ENCODE data around the gene UNKL. TPM values are rescaled to one million over a fixed set of nuclear protein-coding genes. Genes with fewer than 3 reads are reported as not detected.

UNKL gene
- total RNA-seq, 1 experiment from 2014 or later: 32.0 TPM

- no peak for DNase-seq
- no peak overlapping the region for H3K27ac ChIP-seq (ENCODE audit: insufficient read length, low read depth, low read length)
- Mint-ChIP-seq H3K36me3 (ENCODE audit: insufficient read depth in 1 of 3, low read depth in 3 of 3) (peaks cover 0 to 6% (median 3%) of the 10 kb centered on the region in 3 experiments; a peak in 5 of 7 replicates), H3K9me3 (peaks cover 6 to 10% of the 10 kb centered on the region in 2 experiments; a peak in 4 of 5 replicates), H3K27ac (peak overlapping the region in 1 of 3 experiments; percentile 61; a peak in 1 of 7 replicates), H3K4me1 (peaks cover 0 to 12% of the 10 kb centered on the region in 2 experiments; a peak in 2 of 4 replicates), H3K27me3 (ENCODE audit: low read depth) (no peaks in the 10 kb centered on the region), H3K4me3 (peak overlapping the region; percentile 64 to 88)
- no peak overlapping the region for H2AK5ac ChIP-seq (ENCODE audit: insufficient read length, low read length)
- peaks cover 13% of the 10 kb centered on the region for H3K23me2 ChIP-seq (ENCODE audit: insufficient read length, low read depth, low read length, poor library complexity, severe bottlenecking)
- no peak overlapping the region for H3K23ac ChIP-seq (ENCODE audit: insufficient read length, low read depth, low read length)
- H3K9ac ChIP-seq (ENCODE audit: extremely low read depth, insufficient read length, low read length): no peak overlapping the region
- H4K8ac ChIP-seq (replicated peaks; ENCODE audit: insufficient read length, low read depth, low read length): no peak overlapping the region
- H4K20me1 ChIP-seq (ENCODE audit: control insufficient read depth, insufficient read depth, insufficient read length): no peaks in the 10 kb centered on the region
- H2BK20ac ChIP-seq (ENCODE audit: low read depth, low read length, poor library complexity, severe bottlenecking): no peak overlapping the region
- WGBS (ENCODE audit: extremely low coverage, insufficient read length, low lambda C conversion rate): no CpG with 5 or more reads among the region's 10 CpGs
- H2BK12ac ChIP-seq (ENCODE audit: insufficient read length, low read depth, low read length): no peak overlapping the region
- no peak overlapping the region; the same call in 1 of the 2 replicates for H2BK15ac ChIP-seq (ENCODE audit: low read depth, low read length)
- H3K4me1 ChIP-seq (ENCODE audit: insufficient read depth, low read length): no peaks in the 10 kb centered on the region
- no peaks in the 10 kb centered on the region for H3K79me1 ChIP-seq (ENCODE audit: insufficient read depth, low read depth, low read length, poor library complexity, severe bottlenecking)
- no peaks in the 10 kb centered on the region for H3K27me3 ChIP-seq (ENCODE audit: insufficient read depth, low read length)
- no peak overlapping the region for H3K18ac ChIP-seq (ENCODE audit: insufficient read length, low read depth, low read length)
- no peak overlapping the region for H4K5ac ChIP-seq (ENCODE audit: insufficient read length, low read depth, low read length)
- H3K56ac ChIP-seq (ENCODE audit: insufficient read length, low read depth, low read length): no peak overlapping the region
- no peak overlapping the region for H3K14ac ChIP-seq (ENCODE audit: insufficient read depth, low read length)
- no peaks in the 10 kb centered on the region for H3K9me3 ChIP-seq (ENCODE audit: control insufficient read depth, low read depth, low read length)
- H3T11ph ChIP-seq (ENCODE audit: low read length): no peak overlapping the region
- no peak overlapping the region for H2BK5ac ChIP-seq (ENCODE audit: insufficient read length, low read length)
- TF ChIP-seq CTCF (conservative IDR thresholded peaks at IDR 0.05): no peak
- no peak overlapping the region for H2BK120ac ChIP-seq (ENCODE audit: low read depth, low read length, poor library complexity, severe bottlenecking)
- H3K4ac ChIP-seq (ENCODE audit: low read depth, low read length): no peak overlapping the region
- H3K79me2 ChIP-seq (ENCODE audit: insufficient read depth, low read length): peaks cover 9% of the 10 kb centered on the region; the same call in 1 of the 2 replicates
- no peak overlapping the region for H3K4me2 ChIP-seq (ENCODE audit: insufficient read depth, insufficient read length, low read length)
- no peak overlapping the region for H2AFZ ChIP-seq (ENCODE audit: low read length)
- no peak overlapping the region for H4K91ac ChIP-seq (ENCODE audit: insufficient read length, low read depth, low read length)
These were observed 7.6 kb upstream of the UNKL start for GRCh38 chr16:1422076-1422475.
